Measurements from ENCODE around the gene PHGDH.

- TF ChIP-seq CTCF (IDR thresholded peaks at IDR 0.05; ENCODE audit: low read length) (no peak), EZH2 (IDR thresholded peaks at IDR 0.05; ENCODE audit: borderline replicate concordance, low read length) (no peak)
These were observed 25.4 kb downstream of the PHGDH start for GRCh38 chr1:119737040-119737682.

All from OCI-LY1 (cell line).